HG03097 (cell line): ENCODE data around the gene PSPN.
A peak's percentile ranks its signal among the peaks of the same experiment; 100 is the strongest.

Experiments used
- ATAC-seq: cut with Tn5 transposase; IDR thresholded peaks from one replicate; pipeline ENCODE4 v1.9.1; 2021; ENCODE audit not compliant: unreplicated experiment, low FRiP score

Gene PSPN

GRCh38 chr19:6375411-6376010, at the start of gene PSPN:
Gene PSPN, minus strand, starts transcription at chr19:6375933. Its CDS starts 84 bp downstream, at chr19:6375849.
- ATAC-seq: no peak

- peak; percentile 90 for ATAC-seq
Observed at GRCh38 chr19:6424939-6425731, 49.4 kb upstream of the PSPN start.

GRCh38 chr19:6424195-6424938, 48.6 kb upstream of the PSPN start, which contains the start of gene KHSRP:
Gene KHSRP, minus strand, starts transcription at chr19:6424811. Its CDS starts 110 bp downstream, at chr19:6424701.
- ATAC-seq: no peak

- no peak for ATAC-seq
Observed at GRCh38 chr19:6423499-6424194, 47.9 kb upstream of the PSPN start.

GRCh38 chr19:6421075-6422014, 45.6 kb upstream of the PSPN start:
- ATAC-seq: no peak

- no peak for ATAC-seq
Observed at GRCh38 chr19:6418562-6418932, 42.8 kb upstream of the PSPN start.

GRCh38 chr19:6417713-6418561, 42.2 kb upstream of the PSPN start:
- no peak for ATAC-seq

GRCh38 chr19:6416658-6417405, 41.1 kb upstream of the PSPN start:
- no peak for ATAC-seq

GRCh38 chr19:6415591-6416190, 40.0 kb upstream of the PSPN start:
- ATAC-seq: no peak

GRCh38 chr19:6414793-6415590, 39.3 kb upstream of the PSPN start:
- ATAC-seq: no peak

GRCh38 chr19:6413721-6414643, 38.2 kb upstream of the PSPN start:
- no peak for ATAC-seq

- no peak for ATAC-seq
Observed at GRCh38 chr19:6413291-6413690, 37.6 kb upstream of the PSPN start.

GRCh38 chr19:6412447-6413091, 36.8 kb upstream of the PSPN start:
- no peak for ATAC-seq

- no peak for ATAC-seq
Observed at GRCh38 chr19:6412061-6412446, 36.3 kb upstream of the PSPN start.

GRCh38 chr19:6409346-6409745, 33.6 kb upstream of the PSPN start:
- no peak for ATAC-seq
